Fibroblast of lung (primary cell): ENCODE results near the gene DNER.

ENCODE experiments used
- CTCF ChIP-seq, 2 donors: IDR thresholded peaks in 1 of 2; conservative IDR thresholded peaks in 1 of 2; 1 replicate in 1 of 2; 2 replicates in 1 of 2; pipeline ENCODE4 v1.5.1; 2011 to 2012; ENCODE audit warnings: low read length in 2 of 2, control low read depth in 1 of 2, inconsistent platforms in 1 of 2, low read depth in 1 of 2, mild to moderate bottlenecking in 1 of 2
- EZH2 ChIP-seq: IDR thresholded peaks from 2 replicates; pipeline ENCODE4 v1.5.1; 2012; ENCODE audit warnings: low read length, control low read depth, mild to moderate bottlenecking; ENCODE audit errors: missing control alignments

DNA sequence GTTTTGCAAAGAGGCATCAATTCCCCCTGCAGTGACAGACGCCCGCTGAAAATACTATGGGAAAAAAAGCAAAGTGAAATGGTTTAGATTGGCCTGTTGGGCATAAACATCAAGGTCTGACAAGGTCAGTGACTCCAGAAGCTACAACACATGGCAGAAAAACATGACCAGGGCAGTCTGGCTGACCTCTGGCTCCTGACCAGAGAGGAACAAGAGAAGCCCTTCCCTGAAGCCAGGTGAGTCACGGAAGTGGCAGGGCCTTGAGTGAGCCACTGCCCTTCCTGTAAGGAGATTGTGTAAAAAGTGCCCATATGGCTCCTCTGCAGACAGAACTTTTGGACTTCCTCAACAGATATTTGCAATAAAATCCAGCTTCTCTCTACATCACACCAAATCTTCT lies 72.0 kb downstream of the DNER start:
- TF ChIP-seq CTCF (conservative IDR thresholded peaks at IDR 0.05 in 1 of 2, IDR thresholded peaks at IDR 0.05 in 1 of 2; ENCODE audit: low read depth in 1 of 2, low read length in 2 of 2) (no peak), EZH2 (no peak)
